ENCODE results near the gene GLS. TPM values are rescaled to one million over a fixed set of nuclear protein-coding genes. Genes with fewer than 3 reads are reported as not detected.

Gene GLS
- total RNA-seq, 1 donor from 2014 or later = 180 TPM

DNA sequence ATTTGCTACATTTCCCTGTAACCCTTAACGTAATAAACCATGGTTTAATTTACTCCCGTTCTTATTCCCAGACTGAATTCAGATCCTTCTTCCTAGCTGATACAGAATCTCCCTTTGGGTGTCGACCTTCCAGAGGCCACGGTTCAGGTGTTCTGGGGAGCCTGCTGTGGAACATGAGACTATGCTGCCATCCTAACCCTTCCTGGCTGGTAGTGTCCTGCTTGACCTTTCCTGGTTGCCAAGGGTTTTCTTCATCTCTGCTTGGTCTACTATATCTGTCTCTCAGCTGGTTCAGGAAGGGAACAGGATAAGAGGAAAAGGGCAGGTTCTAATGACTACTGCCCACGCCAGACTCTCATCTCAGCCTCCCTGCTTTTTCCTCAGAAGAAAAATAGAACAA lies 96.9 kb downstream of the GLS start:
- H3K9me3 ChIP-seq = no peaks in the 10 kb centered on the region
- H3K4me1 ChIP-seq = peaks cover 37% of the 10 kb centered on the region
- no peak overlapping the region for H3K27ac ChIP-seq
- peaks cover 99% of the 10 kb centered on the region for H3K36me3 ChIP-seq
- DNase-seq = no peak
- no peaks in the 10 kb centered on the region for H3K27me3 ChIP-seq (ENCODE audit: low read depth)
- TF ChIP-seq, protein P1, sequence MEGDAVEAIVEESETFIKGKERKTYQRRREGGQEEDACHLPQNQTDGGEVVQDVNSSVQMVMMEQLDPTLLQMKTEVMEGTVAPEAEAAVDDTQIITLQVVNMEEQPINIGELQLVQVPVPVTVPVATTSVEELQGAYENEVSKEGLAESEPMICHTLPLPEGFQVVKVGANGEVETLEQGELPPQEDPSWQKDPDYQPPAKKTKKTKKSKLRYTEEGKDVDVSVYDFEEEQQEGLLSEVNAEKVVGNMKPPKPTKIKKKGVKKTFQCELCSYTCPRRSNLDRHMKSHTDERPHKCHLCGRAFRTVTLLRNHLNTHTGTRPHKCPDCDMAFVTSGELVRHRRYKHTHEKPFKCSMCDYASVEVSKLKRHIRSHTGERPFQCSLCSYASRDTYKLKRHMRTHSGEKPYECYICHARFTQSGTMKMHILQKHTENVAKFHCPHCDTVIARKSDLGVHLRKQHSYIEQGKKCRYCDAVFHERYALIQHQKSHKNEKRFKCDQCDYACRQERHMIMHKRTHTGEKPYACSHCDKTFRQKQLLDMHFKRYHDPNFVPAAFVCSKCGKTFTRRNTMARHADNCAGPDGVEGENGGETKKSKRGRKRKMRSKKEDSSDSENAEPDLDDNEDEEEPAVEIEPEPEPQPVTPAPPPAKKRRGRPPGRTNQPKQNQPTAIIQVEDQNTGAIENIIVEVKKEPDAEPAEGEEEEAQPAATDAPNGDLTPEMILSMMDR (IDR thresholded peaks at IDR 0.05) = no peak
- intact Hi-C loops (cut with DNase I) = no loop called here
- ATAC-seq = no peak
- H3K4me3 ChIP-seq = no peak overlapping the region

- no peak for DNase-seq
- Histone ChIP-seq H3K4me3 (no peak overlapping the region), H3K9me3 (no peaks in the 10 kb centered on the region), H3K36me3 (peaks cover 100% of the 10 kb centered on the region), H3K27ac (no peak overlapping the region), H3K27me3 (ENCODE audit: low read depth) (no peaks in the 10 kb centered on the region), H3K4me1 (peaks cover 37% of the 10 kb centered on the region)
- TF ChIP-seq, protein P1 (IDR thresholded peaks at IDR 0.05) = no peak
- no peak for ATAC-seq
- intact Hi-C loops (cut with DNase I) = no loop called here
These were observed 97.9 kb downstream of the GLS start for GRCh38 chr2:190978389-190979053.

DNA sequence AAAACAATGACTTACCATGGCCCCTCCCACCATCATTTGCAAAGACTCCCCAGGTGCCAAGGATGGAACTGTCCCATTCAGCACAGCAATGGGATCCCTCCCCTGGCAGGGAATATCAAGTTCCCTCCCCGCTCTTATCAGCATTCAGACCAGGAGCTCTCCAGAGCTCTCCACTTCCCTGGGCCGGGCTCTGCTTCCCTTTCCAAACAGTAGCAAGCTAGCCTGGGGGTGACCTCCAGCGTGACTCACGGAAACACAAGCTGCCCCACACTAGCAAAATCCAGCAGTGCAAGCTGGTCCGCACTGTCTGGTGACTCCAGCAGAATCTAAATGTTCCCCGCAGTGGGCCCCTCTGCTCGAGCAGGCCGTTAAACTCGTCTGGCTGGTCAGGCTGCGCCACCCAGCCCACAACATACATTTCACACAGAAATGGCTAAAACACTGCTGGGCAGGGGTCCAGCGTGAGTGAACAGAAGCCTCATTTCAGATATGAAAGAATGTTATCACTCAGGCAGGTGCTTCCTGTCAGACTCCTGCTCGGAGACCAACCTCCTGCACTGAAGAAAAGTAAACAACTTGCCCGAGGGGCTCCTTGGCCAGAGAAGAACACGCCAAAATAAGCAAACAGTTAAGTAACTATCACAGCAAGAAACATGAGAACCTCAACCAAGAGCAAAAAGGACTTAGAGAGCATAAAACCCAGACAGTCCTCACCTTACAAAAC lies 99.4 kb downstream of the GLS start:
- Histone ChIP-seq H3K4me1 (peaks cover 22% of the 10 kb centered on the region), H3K9me3 (no peaks in the 10 kb centered on the region), H3K36me3 (peaks cover 100% of the 10 kb centered on the region), H3K27ac (peak overlapping the region; percentile 76), H3K4me3 (peak overlapping the region; percentile 31), H3K27me3 (ENCODE audit: low read depth) (no peaks in the 10 kb centered on the region)
- ATAC-seq (peak; percentile 93 to 97), DNase-seq (peak; percentile 76)
- TF ChIP-seq, protein P1 (IDR thresholded peaks at IDR 0.05) = no peak
- intact Hi-C loops (cut with DNase I) = no loop called here

GRCh38 chr2:190980630-190981209 lies 100.1 kb downstream of the GLS start:
- Histone ChIP-seq H3K27me3 (ENCODE audit: low read depth) (no peaks in the 10 kb centered on the region), H3K9me3 (no peaks in the 10 kb centered on the region), H3K36me3 (peaks cover 100% of the 10 kb centered on the region), H3K4me3 (peak overlapping the region; percentile 31), H3K27ac (peak overlapping the region; percentile 76), H3K4me1 (peaks cover 19% of the 10 kb centered on the region)
- intact Hi-C loops (cut with DNase I) = no loop called here
- DNase-seq (no peak), ATAC-seq (no peak)
- TF ChIP-seq, protein P1 (IDR thresholded peaks at IDR 0.05) = no peak

DNA sequence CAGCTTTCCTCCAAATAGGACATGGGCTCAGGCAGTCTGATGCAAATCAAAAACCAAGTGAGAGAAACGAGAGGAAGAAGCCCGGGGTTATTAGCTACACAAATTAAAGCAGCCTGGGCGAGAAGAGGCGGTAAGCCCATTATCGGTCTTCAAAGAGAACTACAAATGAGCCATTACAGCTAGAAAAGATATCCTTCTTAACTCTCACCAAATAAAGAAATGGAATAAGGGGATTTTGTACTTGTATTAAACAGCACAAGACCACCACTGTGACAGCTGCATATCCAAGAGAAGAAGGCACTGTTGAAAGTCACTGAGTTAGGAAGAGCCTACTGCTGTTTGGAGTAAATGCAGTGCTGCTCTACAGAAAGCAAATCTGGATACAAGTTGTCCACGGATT lies 100.7 kb downstream of the GLS start:
- intact Hi-C loops (cut with DNase I) = no loop called here
- peaks cover 19% of the 10 kb centered on the region for H3K4me1 ChIP-seq
- TF ChIP-seq, protein P1 (IDR thresholded peaks at IDR 0.05) = no peak
- no peak overlapping the region for H3K4me3 ChIP-seq
- H3K27ac ChIP-seq = peak overlapping the region; percentile 76
- DNase-seq = no peak
- H3K27me3 ChIP-seq (ENCODE audit: low read depth) = no peaks in the 10 kb centered on the region
- H3K9me3 ChIP-seq = no peaks in the 10 kb centered on the region
- ATAC-seq = no peak
- peaks cover 100% of the 10 kb centered on the region for H3K36me3 ChIP-seq
